ENCODE data around the gene TRIO. TPM values are rescaled to one million over a fixed set of nuclear protein-coding genes. Genes with fewer than 3 reads are reported as not detected.

TRIO gene
- total RNA-seq, 2 experiments from 2014 or later: 4.1 to 6.5 TPM

DNA sequence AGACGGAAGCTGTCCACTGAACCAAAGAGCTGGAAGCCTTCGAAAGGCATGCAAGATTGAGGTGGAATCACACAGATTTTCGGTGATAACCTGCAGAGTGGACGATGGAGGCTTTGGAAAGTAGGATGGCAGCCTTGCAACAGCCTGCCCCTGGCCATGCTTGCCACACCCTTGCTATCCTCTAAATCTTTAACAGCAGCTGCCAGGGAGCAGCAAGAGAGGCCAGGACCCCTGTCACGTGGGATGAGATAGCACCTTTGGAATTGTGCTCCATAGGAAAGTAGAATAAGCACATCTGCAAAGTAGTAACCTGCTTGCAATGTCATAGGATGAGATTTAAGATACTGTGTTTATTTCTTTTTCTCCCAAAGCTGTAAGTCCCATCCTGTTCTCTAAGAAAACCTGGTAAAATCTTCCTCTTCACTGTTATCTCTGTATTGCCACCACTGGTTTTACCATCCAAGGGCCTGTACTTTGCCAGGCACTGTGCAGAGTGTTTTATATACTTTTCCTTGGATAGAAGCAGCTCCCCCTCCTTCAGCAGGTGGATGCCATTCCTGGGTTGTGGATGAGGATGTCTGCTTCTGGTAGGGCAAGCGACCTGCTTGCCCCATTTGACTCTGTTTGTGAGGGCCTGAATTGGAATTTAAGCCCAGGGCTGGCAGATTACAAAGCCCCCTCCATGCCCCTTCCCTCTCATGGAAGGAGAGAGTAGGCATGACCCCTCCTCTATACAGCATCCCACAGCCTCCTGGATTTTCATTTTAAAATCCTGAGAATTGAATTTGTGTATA, 10.1 kb downstream of the TRIO start:
- Histone ChIP-seq H3K27me3 (ENCODE audit: control insufficient read depth in 1 of 2, insufficient read depth in 2 of 2, low read length in 2 of 2) (peaks cover 15 to 29% of the 10 kb centered on the region in 2 experiments), H3K36me3 (ENCODE audit: insufficient read depth, low read length) (no peaks in the 10 kb centered on the region), H3K9me3 (ENCODE audit: control insufficient read depth in 1 of 2, insufficient read depth in 1 of 2, low read length in 2 of 2) (no peaks in the 10 kb centered on the region), H3K4me3 (ENCODE audit: low read length) (no peak overlapping the region), H3K27ac (ENCODE audit: low read depth in 1 of 2, low read length in 2 of 2) (no peak overlapping the region), H3K4me1 (ENCODE audit: insufficient read depth, low read length) (no peaks in the 10 kb centered on the region)
- DNase-seq: no peak
- no peaks in the 10 kb centered on the region for H3K4me1 Mint-ChIP-seq (ENCODE audit: low read depth)
- peaks cover 35% of the 10 kb centered on the region for H3K27me3 Mint-ChIP-seq
- no peak overlapping the region for H3K4me3 Mint-ChIP-seq
- H3K9me3 Mint-ChIP-seq: no peaks in the 10 kb centered on the region
- H3K36me3 Mint-ChIP-seq (ENCODE audit: low read depth): no peaks in the 10 kb centered on the region
- POLR2A ChIA-PET: no interaction called here
- intact Hi-C loops (cut with DNase I, micrococcal nuclease): no loop called here
- CTCF ChIA-PET: no interaction called here
- TF ChIP-seq, protein P1, sequence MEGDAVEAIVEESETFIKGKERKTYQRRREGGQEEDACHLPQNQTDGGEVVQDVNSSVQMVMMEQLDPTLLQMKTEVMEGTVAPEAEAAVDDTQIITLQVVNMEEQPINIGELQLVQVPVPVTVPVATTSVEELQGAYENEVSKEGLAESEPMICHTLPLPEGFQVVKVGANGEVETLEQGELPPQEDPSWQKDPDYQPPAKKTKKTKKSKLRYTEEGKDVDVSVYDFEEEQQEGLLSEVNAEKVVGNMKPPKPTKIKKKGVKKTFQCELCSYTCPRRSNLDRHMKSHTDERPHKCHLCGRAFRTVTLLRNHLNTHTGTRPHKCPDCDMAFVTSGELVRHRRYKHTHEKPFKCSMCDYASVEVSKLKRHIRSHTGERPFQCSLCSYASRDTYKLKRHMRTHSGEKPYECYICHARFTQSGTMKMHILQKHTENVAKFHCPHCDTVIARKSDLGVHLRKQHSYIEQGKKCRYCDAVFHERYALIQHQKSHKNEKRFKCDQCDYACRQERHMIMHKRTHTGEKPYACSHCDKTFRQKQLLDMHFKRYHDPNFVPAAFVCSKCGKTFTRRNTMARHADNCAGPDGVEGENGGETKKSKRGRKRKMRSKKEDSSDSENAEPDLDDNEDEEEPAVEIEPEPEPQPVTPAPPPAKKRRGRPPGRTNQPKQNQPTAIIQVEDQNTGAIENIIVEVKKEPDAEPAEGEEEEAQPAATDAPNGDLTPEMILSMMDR (IDR thresholded peaks at IDR 0.05): no peak
- H3K27ac Mint-ChIP-seq: no peak overlapping the region
- ATAC-seq (ENCODE audit: poor library complexity): no peak

DNA sequence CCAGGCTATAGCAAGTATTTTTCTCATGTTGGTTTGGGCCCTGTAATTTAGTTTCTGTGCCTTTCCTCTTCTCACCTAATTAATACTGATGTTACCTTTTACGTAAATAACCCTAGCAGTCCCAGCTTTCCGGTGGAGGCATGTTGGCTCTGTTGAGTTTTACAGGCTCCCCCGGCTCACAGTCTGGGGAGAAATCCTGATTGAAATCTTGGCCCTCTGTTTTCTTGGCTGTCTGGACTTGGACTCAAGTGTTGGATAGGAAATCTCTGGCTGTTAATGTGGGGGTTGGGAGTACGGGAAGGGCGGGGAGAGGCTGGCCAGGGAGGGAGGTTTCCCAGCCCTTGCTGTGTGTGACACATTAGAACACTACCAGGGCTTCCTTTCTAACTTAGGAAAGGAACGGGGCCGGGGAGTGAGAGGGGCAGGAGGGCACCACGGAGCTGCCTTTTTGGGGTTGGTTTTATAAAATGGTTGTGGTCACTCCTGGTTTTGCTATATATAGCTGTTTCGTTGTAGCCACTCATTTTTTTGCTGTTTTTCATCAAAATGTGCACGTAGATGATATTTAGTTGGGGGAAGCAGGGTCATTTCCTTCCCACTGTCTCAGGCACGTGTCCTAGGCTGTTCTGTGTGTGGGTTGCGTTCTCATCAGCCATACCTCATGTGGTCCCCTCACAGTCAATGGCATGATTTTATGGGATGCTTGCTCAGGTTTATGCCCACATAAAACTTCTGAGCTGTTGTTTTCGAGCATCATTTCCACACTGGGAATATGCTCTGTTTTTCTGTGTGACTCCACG, 11.0 kb downstream of the TRIO start:
- Mint-ChIP-seq H3K9me3 (no peaks in the 10 kb centered on the region), H3K36me3 (ENCODE audit: low read depth) (no peaks in the 10 kb centered on the region), H3K27me3 (peaks cover 29% of the 10 kb centered on the region), H3K4me3 (no peak overlapping the region), H3K27ac (no peak overlapping the region), H3K4me1 (ENCODE audit: low read depth) (no peaks in the 10 kb centered on the region)
- Histone ChIP-seq H3K4me3 (ENCODE audit: low read length) (no peak overlapping the region), H3K27me3 (ENCODE audit: control insufficient read depth in 1 of 2, insufficient read depth in 2 of 2, low read length in 2 of 2) (peaks cover 9 to 25% of the 10 kb centered on the region in 2 experiments), H3K36me3 (ENCODE audit: insufficient read depth, low read length) (no peaks in the 10 kb centered on the region), H3K4me1 (ENCODE audit: insufficient read depth, low read length) (no peaks in the 10 kb centered on the region), H3K9me3 (ENCODE audit: control insufficient read depth in 1 of 2, insufficient read depth in 1 of 2, low read length in 2 of 2) (no peaks in the 10 kb centered on the region), H3K27ac (ENCODE audit: low read depth in 1 of 2, low read length in 2 of 2) (no peak overlapping the region)
- POLR2A ChIA-PET: interaction anchor here (1.0 kb wide), 1 partner anchor 15 kb away, joined by 3 read pairs; no protein-coding TSS in a partner anchor
- DNase-seq (no peak), ATAC-seq (ENCODE audit: poor library complexity) (no peak)
- intact Hi-C loops (cut with DNase I, micrococcal nuclease): no loop called here
- TF ChIP-seq, protein P1 (IDR thresholded peaks at IDR 0.05): no peak
- CTCF ChIA-PET: no interaction called here

DNA sequence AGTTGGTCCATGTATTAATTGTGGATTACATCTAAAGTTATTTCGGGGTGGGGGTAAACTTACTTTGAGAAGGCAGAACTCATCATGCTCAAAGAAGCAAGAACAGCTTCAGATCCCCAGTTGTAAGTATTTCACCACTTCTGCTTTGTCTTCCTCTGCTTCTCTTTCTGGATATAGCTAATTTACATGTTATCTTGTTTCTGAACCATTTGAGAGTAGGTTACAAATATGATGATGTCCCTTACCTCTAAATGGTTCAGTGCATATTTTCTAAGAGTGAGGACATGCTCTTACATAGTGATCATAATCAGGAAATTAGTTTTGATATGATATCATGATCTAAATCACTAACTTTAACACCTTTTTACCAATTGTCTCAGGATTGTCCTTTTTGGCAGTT, 11.9 kb downstream of the TRIO start:
- Mint-ChIP-seq H3K36me3 (ENCODE audit: low read depth) (no peaks in the 10 kb centered on the region), H3K4me1 (ENCODE audit: low read depth) (no peaks in the 10 kb centered on the region), H3K9me3 (no peaks in the 10 kb centered on the region), H3K27me3 (peaks cover 24% of the 10 kb centered on the region), H3K27ac (no peak overlapping the region), H3K4me3 (no peak overlapping the region)
- intact Hi-C loops (cut with DNase I, micrococcal nuclease): no loop called here
- no peak for DNase-seq
- Histone ChIP-seq H3K27ac (ENCODE audit: low read depth in 1 of 2, low read length in 2 of 2) (no peak overlapping the region), H3K4me1 (ENCODE audit: insufficient read depth, low read length) (no peaks in the 10 kb centered on the region), H3K9me3 (ENCODE audit: control insufficient read depth in 1 of 2, insufficient read depth in 1 of 2, low read length in 2 of 2) (no peaks in the 10 kb centered on the region), H3K27me3 (ENCODE audit: control insufficient read depth in 1 of 2, insufficient read depth in 2 of 2, low read length in 2 of 2) (peaks cover 6 to 24% of the 10 kb centered on the region in 2 experiments), H3K36me3 (ENCODE audit: insufficient read depth, low read length) (no peaks in the 10 kb centered on the region), H3K4me3 (ENCODE audit: low read length) (no peak overlapping the region)
- CTCF ChIA-PET: no interaction called here
- TF ChIP-seq, protein P1 (IDR thresholded peaks at IDR 0.05): no peak
- ATAC-seq (ENCODE audit: poor library complexity): no peak
- POLR2A ChIA-PET: interaction anchor here (1.0 kb wide), 1 partner anchor 16 kb away, joined by 3 read pairs; no protein-coding TSS in a partner anchor
